H1 (cell line): ENCODE results near the gene ZNF639. TPM values are rescaled to one million over a fixed set of nuclear protein-coding genes. Genes with fewer than 3 reads are reported as not detected.
"Not testable (repeated sequence)": the region's sequence is repeated elsewhere in the genome, so short reads cannot be mapped to it uniquely, and the experiment has no call there.

Source experiments
- CTCF ChIA-PET: fragments of 300-600 bp; sonication (Branson Sonifier 250); formaldehyde crosslinking; loops from one replicate; lab custom pipeline; 2021; ENCODE audit not compliant: partially characterized antibody; lab: Charles Lee
- POLR2A ChIA-PET: fragments of 300-600 bp; sonication (Branson Sonifier 250); formaldehyde crosslinking; loops from one replicate; lab custom pipeline; 2021; ENCODE audit warnings: inconsistent platforms; ENCODE audit not compliant: partially characterized antibody; lab: Charles Lee
- DNase-seq, 2 experiments: peaks; one replicate each; pipeline versions ENCODE4 v3.0.0 to v3.0.0-alpha.2; 2010 to 2022; ENCODE audit warnings: low spot score in 2 of 2, low read depth in 1 of 2, mixed read lengths in 1 of 2
- FAIRE-seq: peaks from 2 replicates; lab custom pipeline; 2011; peaks lifted over from hg19 to GRCh38; lab: Jason Lieb, UNC
- H2AFZ ChIP-seq: 2 replicates; pipeline ENCODE4 v1.8.1; 2012; ENCODE audit warnings: low read length, inconsistent platforms
- H2AK5ac ChIP-seq: 2 replicates; pipeline ENCODE4 v1.6.1; 2013; ENCODE audit warnings: low read depth, low read length
- H2BK120ac ChIP-seq: replicated peaks from 2 replicates; pipeline ENCODE3; 2013; ENCODE audit warnings: low read depth, low read length, inconsistent platforms
- H2BK12ac ChIP-seq: 2 replicates; pipeline ENCODE4 v1.6.1; 2013; ENCODE audit warnings: low read depth, low read length
- H2BK15ac ChIP-seq: 2 replicates; pipeline ENCODE4 v1.6.1; 2013; ENCODE audit warnings: low read length
- H2BK20ac ChIP-seq: 2 replicates; pipeline ENCODE4 v1.6.1; 2013; ENCODE audit warnings: low read length
- H2BK5ac ChIP-seq: 2 replicates; pipeline ENCODE4 v1.6.1; 2013; ENCODE audit warnings: low read depth, low read length
- H3K14ac ChIP-seq: 2 replicates; pipeline ENCODE4 v1.6.1; 2013; ENCODE audit warnings: inconsistent platforms; ENCODE audit not compliant: insufficient read length
- H3K18ac ChIP-seq: 2 replicates; pipeline ENCODE4 v1.6.1; 2013; ENCODE audit warnings: low read length; ENCODE audit errors: extremely low read depth
- H3K23ac ChIP-seq: 2 replicates; pipeline ENCODE4 v1.6.1; 2013; ENCODE audit warnings: inconsistent platforms; ENCODE audit not compliant: insufficient read length
- H3K23me2 ChIP-seq: 2 replicates; pipeline ENCODE4 v1.6.1; 2013; ENCODE audit warnings: low read depth, low read length
- H3K27ac ChIP-seq: 2 replicates; pipeline ENCODE4 v1.6.1; 2011; ENCODE audit warnings: low read depth, low read length, inconsistent platforms
- H3K27me3 ChIP-seq, 4 experiments: replicated peaks in 1 of 4; 1 replicate in 1 of 4; 2 replicates in 3 of 4; pipeline versions ENCODE4 v1.6.1 to v1.8.1; 2011 to 2013; ENCODE audit warnings: low read length in 3 of 4, mild to moderate bottlenecking in 3 of 4, inconsistent platforms in 2 of 4, mixed read lengths in 2 of 4, moderate library complexity in 1 of 4; ENCODE audit not compliant: control insufficient read depth in 3 of 4, insufficient read depth in 3 of 4; ENCODE audit errors: extremely low read depth in 1 of 4
- H3K36me3 ChIP-seq, 4 experiments: 2 replicates each; pipeline versions ENCODE4 v1.6.1 to v1.8.1; 2011 to 2013; ENCODE audit warnings: mild to moderate bottlenecking in 4 of 4, low read length in 3 of 4, moderate library complexity in 2 of 4, control low read depth in 1 of 4, inconsistent platforms in 1 of 4; ENCODE audit not compliant: insufficient read depth in 4 of 4, control insufficient read depth in 2 of 4
- H3K4ac ChIP-seq: replicated peaks from 2 replicates; pipeline ENCODE3; 2013; ENCODE audit warnings: low read length, low read depth, mixed read lengths, inconsistent platforms; ENCODE audit not compliant: insufficient read length
- H3K4me1 ChIP-seq, 4 experiments: replicated peaks in 1 of 4; 1 replicate in 1 of 4; 2 replicates in 3 of 4; pipeline versions ENCODE4 v1.6.1 to v1.8.1; 2011 to 2013; ENCODE audit warnings: low read length in 3 of 4, inconsistent platforms in 2 of 4, mixed read lengths in 1 of 4; ENCODE audit not compliant: insufficient read depth in 4 of 4, control insufficient read depth in 3 of 4
- H3K4me2 ChIP-seq, 2 experiments: 2 replicates each; pipeline versions ENCODE4 v1.6.1 to v1.8.1; 2011 to 2013; ENCODE audit warnings: low read depth in 2 of 2, low read length in 2 of 2, control low read depth in 1 of 2, inconsistent platforms in 1 of 2, mild to moderate bottlenecking in 1 of 2; ENCODE audit not compliant: insufficient read depth in 1 of 2
- H3K4me3 ChIP-seq, 4 experiments: fragments of 200-600, 300-600 bp in 1 of 4; sonication (generic), shearing (Covaris generic), sonication (Bioruptor Twin) in 1 of 4; 2 replicates each; pipeline versions ENCODE4 v1.5.1 to v1.8.1; 2011 to 2016; ENCODE audit warnings: low read length in 4 of 4, low read depth in 3 of 4, control low read depth in 2 of 4, inconsistent platforms in 2 of 4, mild to moderate bottlenecking in 2 of 4, mixed read lengths in 1 of 4, moderate library complexity in 1 of 4; ENCODE audit not compliant: insufficient read depth in 2 of 4; ENCODE audit errors: extremely low read depth in 1 of 4
- H3K56ac ChIP-seq: replicated peaks from 2 replicates; pipeline ENCODE3; 2013; ENCODE audit warnings: low read depth, mild to moderate bottlenecking, mixed read lengths, low read length, inconsistent platforms; ENCODE audit not compliant: insufficient read length
- H3K79me1 ChIP-seq: 2 replicates; pipeline ENCODE4 v1.6.1; 2013; ENCODE audit warnings: low read depth, low read length, control low read depth
- H3K79me2 ChIP-seq, 2 experiments: 2 replicates each; pipeline versions ENCODE4 v1.6.1 to v1.8.1; 2012 to 2013; ENCODE audit warnings: low read length in 2 of 2, mild to moderate bottlenecking in 2 of 2, inconsistent platforms in 1 of 2; ENCODE audit not compliant: insufficient read depth in 2 of 2, control insufficient read depth in 1 of 2
- H3K9ac ChIP-seq, 4 experiments: replicated peaks in 1 of 4; 1 replicate in 1 of 4; 2 replicates in 3 of 4; pipeline versions ENCODE4 v1.6.1 to v1.8.1; 2011 to 2013; ENCODE audit warnings: low read depth in 3 of 4, low read length in 3 of 4, control low read depth in 2 of 4, mild to moderate bottlenecking in 2 of 4, moderate library complexity in 2 of 4, inconsistent platforms in 1 of 4; ENCODE audit errors: extremely low read depth in 1 of 4
- H3K9me3 ChIP-seq, 2 experiments: 2 replicates each; pipeline versions ENCODE4 v1.6.1 to v1.8.1; 2012 to 2013; ENCODE audit warnings: mild to moderate bottlenecking in 2 of 2, moderate library complexity in 2 of 2, control low read depth in 1 of 2, inconsistent platforms in 1 of 2, low read depth in 1 of 2, low read length in 1 of 2, mixed read lengths in 1 of 2; ENCODE audit not compliant: insufficient read depth in 2 of 2
- H4K20me1 ChIP-seq, 2 experiments: replicated peaks in 1 of 2; 2 replicates each; pipeline versions ENCODE3 to v1.8.1; 2011 to 2013; ENCODE audit warnings: inconsistent platforms in 2 of 2, low read length in 2 of 2, mild to moderate bottlenecking in 1 of 2; ENCODE audit not compliant: insufficient read depth in 2 of 2, control insufficient read depth in 1 of 2
- H4K5ac ChIP-seq: 2 replicates; pipeline ENCODE4 v1.6.1; 2013; ENCODE audit warnings: low read length, low read depth, mixed read lengths, inconsistent platforms; ENCODE audit not compliant: insufficient read length
- H4K8ac ChIP-seq: 2 replicates; pipeline ENCODE4 v1.8.0; 2013; ENCODE audit warnings: mild to moderate bottlenecking, moderate library complexity, low read length, inconsistent platforms; ENCODE audit not compliant: insufficient read depth; ENCODE audit errors: extremely low read depth
- H4K91ac ChIP-seq: replicated peaks from 2 replicates; pipeline ENCODE3; 2013; ENCODE audit warnings: low read length, mixed read lengths, inconsistent platforms; ENCODE audit not compliant: insufficient read length
- WGBS, 2 experiments: shearing (Covaris generic) in 1 of 2; methylation state at CpG; one replicate each; pipeline versions ENCODE4 v1.1.6 to v1.1.7; 2013 to 2015; ENCODE audit warnings: low lambda C conversion rate in 2 of 2, mixed read lengths in 2 of 2, inconsistent platforms in 1 of 2, low coverage in 1 of 2, missing lambda C conversion rate in 1 of 2; ENCODE audit not compliant: insufficient replicate concordance in 2 of 2, insufficient coverage in 1 of 2, insufficient read length in 1 of 2; ENCODE audit errors: extremely low coverage in 1 of 2, missing lambda C conversion rate in 1 of 2; 5-methylcytosine and 5-hydroxymethylcytosine counted together
- polyA plus RNA-seq, 7 experiments: library from polyadenylated mRNA; depleted of rRNA in 3 of 7; stranded (reverse) in 5 of 7; unstranded in 2 of 7; fragments of >200 nt in 5 of 7; fragments of 200-250 nt in 2 of 7; gene quantifications; 1 replicate in 5 of 7; 2 replicates in 1 of 7; 4 replicates in 1 of 7; pipeline versions ENCODE4 v1.2.1 to v1.2.3, GENCODE V29; 2011 to 2013; ENCODE audit warnings: missing spikeins in 2 of 7, mixed read lengths in 2 of 7
- total RNA-seq: library from RNA; stranded (reverse); fragmentation: NEBNext Ultra II Directional; extraction: Animal tissue kit (Norgen Biotek cat#: 25700); gene quantifications from 2 replicates; pipeline ENCODE4 v1.2.1, GENCODE V29; 2021

Gene ZNF639
- total and polyA plus RNA-seq, 2 of the 8 experiments (the other 6 are each of a cell fraction or from before 2014, with no cell fraction given), result 9.1 to 41.4 TPM

GRCh38 chr3:179274434-179274833, 48.4 kb upstream of the ZNF639 start:
- DNase-seq, H3K79me2 ChIP-seq, H2AFZ ChIP-seq, H3K4ac ChIP-seq, H3K9me3 ChIP-seq, H2BK20ac ChIP-seq, H4K20me1 ChIP-seq, H2BK15ac ChIP-seq, H4K91ac ChIP-seq, H3K4me1 ChIP-seq, H3K27me3 ChIP-seq, FAIRE-seq, POLR2A ChIA-PET, H2BK12ac ChIP-seq, H3K4me2 ChIP-seq, H2AK5ac ChIP-seq, H3K18ac ChIP-seq, H3K23ac ChIP-seq, H3K23me2 ChIP-seq, H3K56ac ChIP-seq, H2BK120ac ChIP-seq, H2BK5ac ChIP-seq, H3K4me3 ChIP-seq, H3K27ac ChIP-seq, H4K5ac ChIP-seq, H3K79me1 ChIP-seq, H3K14ac ChIP-seq, H4K8ac ChIP-seq, H3K9ac ChIP-seq, H3K36me3 ChIP-seq: not testable (repeated sequence)
- CTCF ChIA-PET, result interaction anchor here (0.8 kb wide), 1 partner anchor 13 kb away, joined by 4 read pairs; no protein-coding TSS in a partner anchor
- 86% methylated on average over 2 of the region's 2 CpGs; no CpG with 5 or more reads in 1 of the 2 experiments for WGBS, 2 experiments
